Stimulated activated CD8-positive, alpha-beta memory T cell treated with anti-CD3 and anti-CD28 coated beads, Interleukin-4, amount 100 ng/mL, for 48 hours (primary cell): ENCODE data around the gene ACAD8.
A peak's percentile ranks its signal among the peaks of the same experiment; 100 is the strongest.
"Not testable (repeated sequence)": the region's sequence is repeated elsewhere in the genome, so short reads cannot be mapped to it uniquely, and the experiment has no call there.

Experiments
- DNase-seq: peaks from one replicate; pipeline ENCODE4 v3.0.0-alpha.2; 2020

The ACAD8 gene

DNA sequence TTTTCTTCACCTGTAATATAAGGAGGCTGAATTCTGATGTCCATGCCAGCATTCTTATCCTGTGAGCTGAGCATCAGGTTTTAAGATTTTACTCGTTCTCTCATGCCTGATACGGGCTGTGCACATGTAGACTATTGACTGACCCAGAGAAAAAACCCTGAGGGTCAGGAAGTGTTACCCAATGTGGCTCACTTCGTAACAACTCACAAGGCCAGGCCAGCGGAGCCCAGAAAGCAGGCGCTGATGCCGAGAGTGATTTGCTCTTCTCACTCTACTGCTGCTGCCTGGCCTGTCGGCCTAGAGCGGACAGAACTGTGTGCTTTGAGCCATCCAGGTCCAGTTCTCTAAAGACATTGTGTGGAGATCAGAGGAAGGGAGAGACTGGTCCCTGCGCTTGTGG is 11.0 kb upstream of the ACAD8 start:
- no peak for DNase-seq

DNA sequence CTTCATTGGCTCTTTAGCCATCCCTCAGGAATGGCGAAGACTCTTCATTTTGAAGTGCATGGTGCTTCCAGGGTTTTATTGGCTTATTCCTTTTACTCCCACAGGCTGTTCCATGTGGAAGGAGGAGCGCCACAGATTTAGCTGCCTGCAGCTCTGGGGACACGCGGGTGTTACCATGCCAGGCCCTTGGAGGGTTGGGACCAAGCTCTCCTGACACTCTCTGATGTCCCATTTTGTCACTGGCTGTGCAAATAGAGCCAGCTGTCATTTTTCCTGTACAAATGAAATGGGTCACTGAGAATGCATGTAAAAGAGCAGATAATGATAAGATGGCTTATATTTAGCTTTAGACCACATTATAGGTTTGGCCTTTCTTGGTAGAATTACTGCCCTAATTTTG is 9.5 kb upstream of the ACAD8 start:
- DNase-seq: no peak

DNA sequence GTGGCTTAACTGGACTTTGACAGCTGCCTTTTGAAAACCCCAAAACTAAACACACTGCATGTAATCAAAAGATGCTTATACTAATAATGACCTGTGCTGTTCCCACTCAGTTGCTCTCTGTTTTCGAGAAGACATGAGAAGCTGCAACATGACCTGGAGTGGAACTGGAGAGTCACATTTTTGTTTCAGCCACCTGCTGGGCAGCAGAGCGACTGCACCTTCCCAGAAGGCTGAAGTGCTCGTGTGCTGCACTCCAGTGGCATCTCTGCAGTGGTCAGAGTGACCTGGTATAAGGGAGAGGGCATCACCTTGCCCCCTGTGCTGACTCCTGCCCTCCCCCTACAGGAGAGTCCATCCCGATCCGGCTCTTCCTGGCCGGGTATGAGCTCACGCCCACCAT is 8.8 kb upstream of the ACAD8 start:
- DNase-seq: no peak

DNA sequence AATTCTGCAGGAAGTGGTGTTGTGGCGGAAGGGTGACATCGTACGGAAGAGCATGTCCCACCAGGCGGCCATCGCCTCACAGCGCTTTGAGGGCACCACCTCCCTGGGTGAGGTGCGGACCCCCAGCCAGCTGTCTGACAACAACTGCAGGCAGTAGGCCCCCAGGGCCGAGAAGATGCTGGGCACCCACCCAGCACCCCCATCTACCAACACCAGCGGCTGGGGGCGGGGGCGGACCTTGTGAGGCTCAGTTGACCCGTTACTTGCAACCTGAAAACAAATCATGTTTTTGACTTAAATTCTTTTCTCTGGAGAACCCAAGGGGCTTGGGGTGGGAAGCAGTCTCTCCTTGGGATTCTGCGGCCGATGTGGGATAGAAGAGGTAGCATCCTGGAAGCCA is 7.9 kb upstream of the ACAD8 start:
- DNase-seq: no peak

DNA sequence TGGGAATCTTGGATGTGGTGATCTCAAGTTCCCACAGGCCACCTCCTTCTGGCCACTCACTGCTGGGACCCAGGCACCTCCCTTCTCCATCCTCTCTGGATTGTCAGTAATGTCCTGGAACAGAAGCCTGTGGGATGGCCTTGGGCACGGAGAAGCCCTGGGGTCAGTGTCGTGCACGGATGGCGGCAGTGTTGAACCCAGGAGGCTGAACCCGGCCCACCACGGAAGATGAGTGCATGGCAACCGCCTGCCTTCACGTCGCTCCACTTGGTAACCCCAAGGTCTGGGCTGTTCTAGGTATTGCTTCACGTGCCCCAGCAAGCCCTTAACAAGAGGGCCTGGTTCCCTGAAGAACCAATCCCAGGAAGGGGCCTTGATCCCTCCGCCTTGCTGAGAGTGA is 7.3 kb upstream of the ACAD8 start:
- DNase-seq: no peak

DNA sequence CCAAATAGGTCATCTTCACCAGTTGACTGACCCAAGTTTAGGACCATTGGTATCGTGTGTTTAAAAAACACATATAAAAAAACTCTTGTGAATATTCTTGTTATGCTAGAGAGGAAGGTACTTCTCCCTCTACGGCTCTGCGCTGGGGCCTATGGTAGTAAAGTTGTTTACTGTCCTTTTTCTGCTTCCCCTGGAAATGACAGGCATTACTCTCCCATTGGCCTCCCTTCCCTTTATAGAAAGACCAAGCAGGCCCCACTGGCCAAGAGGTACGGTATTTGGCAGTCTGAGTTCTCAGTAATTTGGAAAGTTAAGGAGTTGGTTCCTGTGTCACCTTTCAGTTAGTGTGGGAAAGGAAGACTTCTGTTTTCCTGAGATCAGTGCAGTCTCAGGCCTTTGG is 6.7 kb upstream of the ACAD8 start:
- DNase-seq: no peak

DNA sequence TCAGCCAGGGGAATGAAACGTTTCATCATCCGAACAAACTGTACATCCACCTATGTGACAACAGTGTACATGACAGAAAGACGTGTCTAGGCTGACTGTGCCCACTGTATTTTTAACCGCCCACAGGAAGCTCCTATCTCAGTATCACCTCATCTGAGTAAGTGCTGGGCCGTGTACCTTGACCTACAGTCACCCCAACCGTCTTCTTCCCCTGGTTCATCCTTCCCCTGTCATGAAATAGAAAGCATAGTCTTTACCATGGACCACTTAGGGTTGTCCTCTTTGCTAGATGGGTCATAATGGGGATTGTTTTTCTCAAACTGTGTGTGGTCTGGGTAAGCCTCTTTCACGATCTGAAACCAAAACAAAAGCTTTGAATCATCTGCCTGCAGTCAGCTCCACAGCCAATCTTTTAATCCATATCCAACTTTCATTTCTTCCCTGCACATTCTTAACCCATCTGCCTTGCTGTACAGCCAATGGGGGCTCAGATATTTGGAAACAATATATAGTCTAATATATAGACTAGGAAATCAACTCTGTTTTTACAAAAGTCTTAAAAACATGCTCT is 4.4 kb upstream of the ACAD8 start:
- peak; percentile 32 for DNase-seq

DNA sequence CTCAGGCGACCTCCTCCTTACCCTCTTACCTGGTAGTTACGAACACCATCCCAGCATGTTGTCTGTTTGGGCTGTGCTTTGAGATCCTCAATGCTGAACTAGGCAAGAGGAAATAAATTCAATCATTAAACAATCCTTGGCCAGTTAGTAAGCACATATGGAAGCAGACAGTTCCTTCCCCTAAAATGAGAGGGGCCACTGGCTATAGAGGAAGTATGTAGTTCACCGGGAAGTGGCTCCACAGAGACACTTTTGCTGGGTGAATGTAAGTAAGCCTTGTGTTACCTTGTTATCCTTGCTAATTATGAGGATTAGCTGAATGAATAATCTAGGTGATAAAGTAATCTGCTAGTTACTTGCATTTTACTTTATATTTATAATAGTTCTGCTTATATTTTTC is 3.1 kb upstream of the ACAD8 start:
- DNase-seq: no peak

DNA sequence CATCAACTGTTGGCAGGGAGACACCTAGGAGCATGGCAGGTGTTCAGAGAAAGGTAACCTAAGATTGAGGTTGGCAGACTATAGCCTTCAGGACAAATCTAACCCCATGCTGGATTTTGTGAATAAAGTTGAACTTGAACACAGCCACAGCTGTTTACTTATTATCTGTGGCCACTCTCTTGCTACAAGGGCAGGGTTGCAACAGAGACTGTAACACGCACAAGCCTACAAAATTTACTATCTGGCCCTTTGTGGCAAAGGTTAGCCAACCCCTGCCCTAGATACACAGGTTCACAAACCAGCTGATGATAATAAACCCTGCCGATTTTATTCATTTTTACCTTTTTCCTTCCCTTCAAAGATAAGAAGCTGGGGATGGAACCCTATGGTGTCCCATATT is 2.7 kb upstream of the ACAD8 start:
- no peak for DNase-seq

DNA sequence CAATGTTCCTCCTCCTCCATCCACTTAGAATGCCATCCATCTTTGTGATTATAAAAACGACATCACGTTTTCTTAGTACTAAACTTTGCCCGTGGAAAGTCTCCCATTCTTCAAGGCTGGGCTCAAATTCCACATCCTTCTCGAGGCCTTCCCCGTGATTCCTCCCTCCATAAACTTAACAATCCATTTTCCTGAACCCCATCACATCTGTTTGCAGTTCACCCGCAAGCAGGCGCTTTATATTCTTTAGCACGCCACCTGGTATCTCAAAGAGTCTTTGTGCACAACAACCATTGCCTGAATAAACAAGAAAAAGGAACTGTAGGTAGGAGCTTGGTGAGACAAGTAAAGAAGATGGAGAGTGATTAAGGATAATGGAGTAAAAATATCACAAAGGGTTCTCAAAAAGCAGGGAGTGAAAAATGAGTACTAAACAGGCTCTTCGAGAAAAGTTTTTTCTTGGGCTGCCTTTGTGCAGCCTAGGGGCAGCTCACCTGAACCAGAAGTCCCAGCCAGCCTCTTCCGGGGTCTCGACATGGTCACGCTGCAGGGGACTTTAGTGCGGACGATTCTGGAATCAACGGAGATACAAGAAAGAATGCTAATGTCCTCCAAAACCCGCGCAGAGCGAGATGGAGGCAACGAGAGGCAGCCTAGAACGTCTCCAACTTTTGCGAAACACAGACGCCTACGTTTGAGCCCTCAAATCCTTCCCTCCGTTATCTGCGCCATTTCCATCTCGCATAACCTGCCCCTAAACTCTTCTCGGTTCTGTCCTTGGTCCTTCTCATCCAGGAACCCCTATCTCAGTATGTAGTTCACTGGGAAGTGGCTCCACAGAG is 801 bp upstream of the ACAD8 start:
- peak; percentile 52 for DNase-seq

DNA sequence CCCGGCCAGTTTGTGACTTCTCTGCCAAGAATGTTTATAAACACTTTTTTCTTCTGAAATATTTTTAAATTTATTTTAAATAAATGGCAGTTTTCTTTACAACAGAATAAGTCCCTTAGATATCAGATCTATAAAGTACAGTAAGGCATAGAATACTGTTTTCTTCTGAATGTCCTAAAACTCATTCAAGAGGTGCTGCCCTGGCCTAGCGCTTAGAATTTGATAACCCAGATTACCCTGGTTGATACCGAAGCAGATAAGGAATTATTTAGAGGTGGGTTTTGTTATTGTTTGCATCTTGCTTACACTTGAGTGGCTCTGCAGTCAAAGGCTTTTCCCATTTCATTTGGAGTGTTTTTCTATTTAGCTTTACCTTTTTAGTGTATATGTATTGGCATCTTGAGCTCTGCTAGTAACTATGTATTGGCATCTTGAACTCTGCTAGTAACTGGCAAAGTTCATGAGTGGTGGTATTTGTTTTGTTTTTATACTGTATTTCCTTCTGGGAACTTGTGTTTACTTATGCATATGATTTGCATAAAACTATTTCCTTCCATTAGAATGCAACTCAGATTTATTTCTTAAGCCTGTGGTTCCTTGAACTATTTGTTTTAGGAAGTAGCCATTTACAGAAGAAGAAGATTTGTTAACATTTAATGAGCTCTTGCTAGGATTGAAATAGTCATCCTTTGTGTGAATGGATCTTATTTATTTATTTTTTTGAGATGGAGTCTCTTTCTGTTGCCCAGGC is 1.2 kb downstream of the ACAD8 start:
- no peak for DNase-seq

DNA sequence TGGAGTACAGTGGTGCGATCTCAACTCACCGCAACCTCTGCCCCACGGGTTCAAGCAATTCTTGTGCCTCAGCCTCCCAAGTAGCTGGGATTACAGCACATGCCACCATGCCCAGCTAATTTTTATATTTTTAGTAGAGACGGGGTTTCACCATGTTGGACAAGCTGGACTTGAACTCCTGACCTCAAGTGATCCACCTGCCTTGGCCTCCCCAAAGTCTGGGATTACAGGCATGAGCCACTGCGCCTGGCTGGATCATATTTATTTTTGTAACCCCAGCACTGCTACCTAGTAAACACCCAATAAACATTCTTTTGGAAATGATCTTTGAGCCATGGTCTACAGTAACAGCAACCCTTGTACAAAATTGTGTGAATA is 1.8 kb downstream of the ACAD8 start:
- not testable (repeated sequence) for DNase-seq

DNA sequence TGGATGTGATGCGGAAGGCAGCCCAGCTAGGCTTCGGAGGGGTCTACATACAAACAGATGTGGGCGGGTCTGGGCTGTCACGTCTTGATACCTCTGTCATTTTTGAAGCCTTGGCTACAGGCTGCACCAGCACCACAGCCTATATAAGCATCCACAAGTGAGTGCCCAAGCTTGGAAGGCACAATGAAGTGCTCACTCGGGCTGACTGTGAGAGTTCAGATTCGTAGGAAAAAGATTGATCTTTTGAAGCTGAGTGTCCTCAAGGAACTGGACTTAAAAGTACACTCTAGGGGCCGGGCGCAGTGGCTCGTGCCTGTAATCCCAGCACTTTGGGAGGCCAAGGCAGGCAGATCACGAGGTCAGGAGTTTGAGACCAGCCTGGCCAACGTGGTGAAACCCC is 3.7 kb downstream of the ACAD8 start:
- no peak for DNase-seq

DNA sequence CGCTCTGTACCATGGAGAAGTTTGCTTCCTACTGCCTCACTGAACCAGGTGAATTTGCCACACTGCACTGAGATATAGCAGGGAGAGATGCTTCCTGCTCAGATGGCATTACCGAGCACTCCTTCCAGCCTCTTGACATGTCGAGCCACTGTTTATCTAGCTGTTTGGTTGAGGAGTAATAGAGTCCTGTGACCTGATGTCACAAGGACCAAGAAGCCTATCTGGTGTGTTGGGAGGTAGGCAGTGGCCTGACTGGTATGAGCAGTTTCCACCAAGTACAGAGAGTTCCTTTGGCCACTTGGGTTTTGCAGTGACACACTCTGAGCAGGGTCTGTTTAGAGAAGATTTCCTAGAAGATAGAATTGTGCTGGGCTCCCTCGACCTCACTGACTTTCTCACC is 5.2 kb downstream of the ACAD8 start:
- DNase-seq: no peak

DNA sequence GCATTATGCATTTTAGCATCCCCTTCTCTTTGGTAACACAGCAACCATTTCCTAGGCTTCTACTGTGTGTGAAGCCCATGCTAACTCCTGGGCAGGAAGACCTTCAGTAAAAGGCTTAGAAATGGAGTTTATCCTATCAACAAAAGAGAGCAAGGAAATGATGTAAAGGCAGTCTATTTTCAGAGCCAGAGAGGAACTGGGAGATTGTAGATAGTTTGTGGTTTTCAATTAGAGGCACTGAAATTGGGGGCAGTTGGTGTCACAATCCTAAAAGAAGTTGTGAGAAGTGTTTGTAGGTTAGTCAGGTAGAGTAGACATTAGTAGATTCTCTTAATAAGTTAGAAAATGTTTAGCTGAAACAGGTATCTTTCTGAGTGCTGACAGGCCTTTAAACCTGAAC is 7.1 kb downstream of the ACAD8 start:
- no peak for DNase-seq

DNA sequence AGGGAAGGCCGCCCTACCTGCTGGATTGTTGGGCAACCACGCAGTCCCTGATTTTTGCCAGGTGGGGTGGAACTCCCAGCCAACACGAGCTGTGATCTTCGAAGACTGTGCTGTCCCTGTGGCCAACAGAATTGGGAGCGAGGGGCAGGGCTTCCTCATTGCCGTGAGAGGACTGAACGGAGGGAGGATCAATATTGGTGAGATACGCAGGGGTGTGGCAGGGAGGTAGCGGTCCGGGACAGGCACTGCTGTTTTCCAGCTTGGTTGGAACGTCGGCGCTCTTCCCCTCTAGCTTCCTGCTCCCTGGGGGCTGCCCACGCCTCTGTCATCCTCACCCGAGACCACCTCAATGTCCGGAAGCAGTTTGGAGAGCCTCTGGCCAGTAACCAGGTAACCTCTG is 7.6 kb downstream of the ACAD8 start:
- DNase-seq: no peak

DNA sequence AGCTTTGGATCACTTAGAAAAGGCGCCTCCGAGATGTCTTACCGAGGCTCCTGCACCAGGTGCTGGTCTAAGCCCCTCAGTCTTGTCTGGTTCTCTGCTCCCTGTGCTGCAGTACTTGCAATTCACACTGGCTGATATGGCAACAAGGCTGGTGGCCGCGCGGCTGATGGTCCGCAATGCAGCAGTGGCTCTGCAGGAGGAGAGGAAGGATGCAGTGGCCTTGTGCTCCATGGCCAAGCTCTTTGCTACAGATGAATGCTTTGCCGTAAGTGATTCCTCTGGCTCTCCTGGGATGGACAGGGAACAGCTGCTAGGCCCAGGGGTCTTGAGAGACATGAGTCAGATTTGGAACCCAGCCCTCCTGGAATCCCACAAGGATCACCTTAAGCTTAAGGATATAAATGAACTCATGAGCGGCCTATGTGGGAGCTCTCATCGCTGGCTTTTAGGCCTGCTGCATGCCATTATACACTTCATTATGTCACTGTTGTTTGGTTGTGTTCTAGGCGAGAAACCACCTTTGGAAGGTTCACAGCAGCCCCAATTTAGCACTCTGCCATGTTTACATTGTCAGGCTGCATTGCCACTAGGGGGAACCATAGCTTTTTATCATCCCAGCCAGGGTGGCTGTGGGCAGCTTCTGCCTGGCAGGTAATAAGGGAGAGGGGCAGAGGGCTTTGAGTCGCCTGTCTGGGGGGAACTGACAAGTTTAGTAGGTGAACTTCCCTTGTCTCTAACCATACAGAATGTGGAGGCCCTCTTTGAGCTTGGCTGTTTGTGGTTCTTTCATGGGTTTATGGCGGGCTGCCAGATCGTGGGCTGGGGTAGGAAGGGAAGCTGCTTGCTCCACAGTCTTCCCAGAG is 8.5 kb downstream of the ACAD8 start:
- peak; percentile 45 for DNase-seq

DNA sequence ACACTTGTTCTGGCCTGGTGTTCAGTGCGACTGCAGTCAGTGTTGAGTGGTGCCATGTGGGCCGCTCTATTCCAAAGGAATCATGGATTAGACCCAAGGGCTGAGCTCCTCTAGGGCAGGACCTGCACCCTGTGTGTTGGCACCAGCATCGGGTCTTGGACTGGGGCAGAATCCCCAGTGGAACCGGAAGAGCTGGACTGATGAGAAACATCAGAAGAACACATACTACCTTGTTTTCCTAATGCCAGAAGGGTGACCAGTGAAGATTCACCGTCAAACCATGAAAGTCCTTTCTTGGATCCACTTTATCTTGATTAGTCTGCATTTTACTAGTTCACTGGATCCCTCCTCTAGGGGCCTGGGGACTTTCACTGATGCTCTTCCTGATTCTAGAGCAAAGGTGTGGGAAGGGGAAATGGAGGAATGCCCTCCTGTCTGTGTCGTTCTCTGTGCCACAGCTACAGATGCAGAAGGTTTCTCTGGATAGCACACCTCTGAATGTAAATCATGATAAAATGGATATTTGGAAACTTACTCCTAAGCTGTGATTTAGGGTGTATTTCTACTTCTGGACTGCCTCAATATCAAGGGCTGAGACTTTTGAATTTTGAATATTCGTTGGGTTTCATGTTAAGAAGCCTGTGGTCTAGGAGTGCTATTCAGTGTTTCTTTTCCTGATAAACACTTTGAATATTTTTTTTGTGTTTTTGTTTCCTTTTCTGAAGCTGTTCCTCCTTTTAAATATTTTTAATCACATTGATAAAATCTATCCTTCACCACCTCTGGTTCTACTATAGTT is 11.8 kb downstream of the ACAD8 start:
- DNase-seq: no peak

DNA sequence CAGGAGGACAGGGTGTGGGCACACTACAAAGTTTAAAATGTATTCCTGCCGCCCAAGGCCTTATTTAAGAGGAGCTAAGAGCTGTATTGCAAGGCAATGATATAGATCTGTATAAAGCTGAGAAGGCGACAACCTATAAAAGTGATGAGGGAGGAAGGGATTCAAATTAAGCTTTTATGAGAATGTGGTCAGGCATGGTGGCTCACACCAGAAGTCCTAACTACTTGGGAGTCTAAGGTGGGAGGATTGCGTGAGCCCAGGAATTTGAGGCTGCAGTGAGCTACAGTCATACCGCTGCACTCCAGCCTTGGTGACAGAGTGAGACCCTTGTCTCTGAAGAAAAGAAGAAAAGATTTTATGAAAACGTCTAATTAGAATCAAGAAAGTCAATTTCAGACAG is 13.1 kb downstream of the ACAD8 start:
- DNase-seq: no peak

DNA sequence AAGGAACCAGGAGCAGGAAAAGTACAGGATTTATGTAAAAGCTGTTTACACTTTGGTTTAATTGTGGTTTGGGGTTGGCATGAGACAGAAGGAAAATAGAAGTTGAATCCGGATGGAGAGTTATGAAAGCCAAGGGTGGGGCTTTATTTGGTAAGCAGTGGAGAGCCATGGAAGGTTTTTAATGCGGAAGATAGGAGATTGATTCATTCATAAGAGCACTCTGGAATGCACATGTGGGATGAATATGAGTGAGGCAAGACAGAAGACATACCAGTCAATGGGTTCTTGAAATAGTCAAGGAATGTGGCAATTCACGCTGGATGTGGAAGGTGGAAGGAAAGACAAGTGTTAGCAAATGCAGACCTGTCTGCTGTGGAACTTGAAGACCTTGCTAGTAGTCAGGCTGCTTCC is 13.5 kb downstream of the ACAD8 start:
- no peak for DNase-seq

DNA sequence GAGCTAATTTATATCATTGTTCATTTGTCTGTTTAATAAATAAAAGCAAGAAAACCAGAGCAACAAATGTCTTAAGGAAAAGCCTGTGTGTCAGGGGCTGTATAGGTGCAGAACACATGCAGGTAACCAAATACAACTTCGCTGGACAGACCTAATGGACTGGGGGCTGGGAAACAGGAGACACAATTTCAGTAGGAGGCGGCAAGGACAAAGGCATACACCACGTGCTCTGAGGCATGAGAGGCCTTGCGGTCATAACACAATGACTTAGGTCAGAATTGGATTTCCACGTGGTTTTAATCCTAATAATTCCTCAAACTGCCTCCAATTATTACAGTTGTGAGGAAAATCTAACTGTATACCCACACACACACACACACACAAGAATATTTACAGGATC is 14.1 kb downstream of the ACAD8 start:
- no peak for DNase-seq

DNA sequence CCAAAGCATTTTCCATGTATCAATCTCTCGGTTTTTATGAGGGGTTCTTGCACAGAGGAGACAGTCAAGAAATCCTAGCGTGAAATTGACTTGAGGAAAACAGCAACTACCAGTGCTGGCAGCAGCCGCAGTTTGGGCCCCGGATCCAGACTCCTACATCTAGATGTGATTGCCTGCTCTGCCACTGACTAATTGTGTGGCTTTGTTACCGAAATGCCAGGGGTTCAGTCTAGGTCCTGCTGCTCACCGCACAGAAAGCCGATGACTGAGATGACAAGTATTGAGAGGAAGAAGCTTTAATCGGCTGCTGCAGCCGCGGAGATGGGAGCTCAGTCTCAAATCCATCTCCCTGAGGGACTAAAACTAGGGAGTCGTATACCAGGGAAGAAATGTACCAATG is 14.6 kb downstream of the ACAD8 start:
- DNase-seq: no peak
